Inflammatory macrophage (primary cell): ENCODE results near the gene PCSK4.
A peak's percentile ranks its signal among the peaks of the same experiment; 100 is the strongest.
"Not testable (repeated sequence)": the region's sequence is repeated elsewhere in the genome, so short reads cannot be mapped to it uniquely, and the experiment has no call there.

ENCODE experiments used
- DNase-seq, 2 donors: peaks; one replicate each; pipeline ENCODE4 v3.0.0-alpha.2; 2020 to 2022

Gene PCSK4

GRCh38 chr19:1452802-1453524, 37.2 kb downstream of the PCSK4 start:
- DNase-seq = no peak

GRCh38 chr19:1451916-1452801, 38.0 kb downstream of the PCSK4 start:
- DNase-seq = no peak

GRCh38 chr19:1450735-1451731, 39.1 kb downstream of the PCSK4 start:
- no peak for DNase-seq

- DNase-seq = no peak
These were observed 40.4 kb downstream of the PCSK4 start, which contains the start of gene APC2 for GRCh38 chr19:1449467-1450442. Gene APC2, plus strand, starts transcription at chr19:1450121. Its CDS starts 2,881 bp downstream, at chr19:1453002.

- DNase-seq = no peak
These were observed 42.2 kb downstream of the PCSK4 start for GRCh38 chr19:1447944-1448343.

GRCh38 chr19:1447504-1447903, 42.6 kb downstream of the PCSK4 start:
- no peak for DNase-seq

- no peak for DNase-seq
These were observed 43.3 kb downstream of the PCSK4 start for GRCh38 chr19:1446713-1447481.

GRCh38 chr19:1445932-1446712, 44.0 kb downstream of the PCSK4 start:
- no peak for DNase-seq

- DNase-seq = peak; percentile 67 to 68
These were observed 44.8 kb downstream of the PCSK4 start for GRCh38 chr19:1445185-1445931.

GRCh38 chr19:1441677-1442438, 48.3 kb downstream of the PCSK4 start:
- DNase-seq = no peak

GRCh38 chr19:1441022-1441426, 49.1 kb downstream of the PCSK4 start:
- DNase-seq = no peak

- no peak for DNase-seq
These were observed 49.7 kb downstream of the PCSK4 start for GRCh38 chr19:1440418-1440801.

GRCh38 chr19:1439525-1440417, 50.4 kb downstream of the PCSK4 start:
- not testable (repeated sequence) for DNase-seq

- no peak for DNase-seq
These were observed 51.2 kb downstream of the PCSK4 start for GRCh38 chr19:1438933-1439354.

GRCh38 chr19:1438035-1438932, 51.9 kb downstream of the PCSK4 start, which contains the start of gene RPS15:
Gene RPS15, plus strand, starts transcription at chr19:1438396. Its CDS starts 30 bp downstream, at chr19:1438426.
- peak; percentile 95 to 97 for DNase-seq

- no peak for DNase-seq
These were observed 52.5 kb downstream of the PCSK4 start for GRCh38 chr19:1437609-1438008.
